GM12865 (cell line): Measurements from ENCODE around the gene UBAC2.

Experiments
- DNase-seq: peaks from one replicate; pipeline ENCODE4 v3.0.0; 2010; ENCODE audit warnings: low read depth
- H3K4me3 ChIP-seq: 2 replicates; pipeline ENCODE4 v1.5.1; 2011; ENCODE audit warnings: mild to moderate bottlenecking, low read depth, low read length, control low read depth
- CTCF ChIP-seq: IDR thresholded peaks from 2 replicates; pipeline ENCODE4 v1.5.1; 2011; ENCODE audit warnings: low read length, control low read depth, low read depth, inconsistent platforms; ENCODE audit not compliant: insufficient read depth; ENCODE audit errors: missing control alignments

The UBAC2 gene

GRCh38 chr13:99434258-99434788 lies 233.7 kb downstream of the UBAC2 start:
- peak overlapping the region; percentile 72 for H3K4me3 ChIP-seq
- DNase-seq = peak; percentile 85

GRCh38 chr13:99435116-99435515 lies 234.5 kb downstream of the UBAC2 start:
- TF ChIP-seq CTCF = no peak
- DNase-seq = peak; percentile 52
- H3K4me3 ChIP-seq = peak overlapping the region; percentile 72

More at GRCh38 chr13:99434258-99434788, 233.7 kb downstream of the UBAC2 start:
- TF ChIP-seq CTCF = peak; percentile 10

- no peak for DNase-seq
- TF ChIP-seq CTCF = no peak
- H3K4me3 ChIP-seq = no peak overlapping the region
Measured at GRCh38 chr13:99435998-99436397, 235.3 kb downstream of the UBAC2 start.
